Natural killer cell treated with Interleukin-12 subunit alpha and Interleukin-12 subunit beta and Interleukin-15 and Interleukin-18, amount 100 ng/mL, for 72 hours (primary cell): ENCODE data around the gene GRM5. TPM values are rescaled to one million over a fixed set of nuclear protein-coding genes. Genes with fewer than 3 reads are reported as not detected.
"Not testable (repeated sequence)": the region's sequence is repeated elsewhere in the genome, so short reads cannot be mapped to it uniquely, and the experiment has no call there.

Source experiments
- ATAC-seq, 2 donors: fragments of 150-1000 bp; cut with Tn5 transposase in 1 of 2; sonication (Bioruptor Pico), chemical (Tn5 transposase) in 1 of 2; 2 replicates each; pipeline ENCODE4 v1.10.0; 2021
- DNase-seq: peaks from one replicate; pipeline ENCODE4 v3.0.0; 2022; ENCODE audit warnings: low spot score
- H3K27ac Mint-ChIP-seq, 2 donors: 1 replicate in 1 of 2; 2 replicates in 1 of 2; pipeline ENCODE4 v1.8.0; 2022; ENCODE audit warnings: mixed read lengths in 2 of 2, mild to moderate bottlenecking in 1 of 2, moderate library complexity in 1 of 2
- H3K27me3 Mint-ChIP-seq, 2 donors: 1 replicate in 1 of 2; 2 replicates in 1 of 2; pipeline ENCODE4 v1.8.0; 2022; ENCODE audit warnings: mixed read lengths in 2 of 2
- H3K36me3 Mint-ChIP-seq: one replicate; pipeline ENCODE4 v1.8.0; 2022; ENCODE audit warnings: mixed read lengths
- H3K4me1 Mint-ChIP-seq, 2 donors: 1 replicate in 1 of 2; 2 replicates in 1 of 2; pipeline ENCODE4 v1.8.0; 2022; ENCODE audit warnings: low read depth in 2 of 2, mixed read lengths in 2 of 2, mild to moderate bottlenecking in 1 of 2
- H3K4me3 Mint-ChIP-seq: one replicate; pipeline ENCODE4 v1.8.0; 2022; ENCODE audit warnings: mixed read lengths
- H3K9me3 Mint-ChIP-seq: 2 replicates; pipeline ENCODE4 v1.8.0; 2022; ENCODE audit warnings: mixed read lengths
- total RNA-seq, 2 donors: library from RNA; stranded (reverse); gene quantifications; one replicate each; pipeline ENCODE4 v1.2.3, GENCODE V29; 2022

Gene GRM5
- total RNA-seq, 2 donors from 2014 or later = 0.11 TPM; not detected in 1

DNA sequence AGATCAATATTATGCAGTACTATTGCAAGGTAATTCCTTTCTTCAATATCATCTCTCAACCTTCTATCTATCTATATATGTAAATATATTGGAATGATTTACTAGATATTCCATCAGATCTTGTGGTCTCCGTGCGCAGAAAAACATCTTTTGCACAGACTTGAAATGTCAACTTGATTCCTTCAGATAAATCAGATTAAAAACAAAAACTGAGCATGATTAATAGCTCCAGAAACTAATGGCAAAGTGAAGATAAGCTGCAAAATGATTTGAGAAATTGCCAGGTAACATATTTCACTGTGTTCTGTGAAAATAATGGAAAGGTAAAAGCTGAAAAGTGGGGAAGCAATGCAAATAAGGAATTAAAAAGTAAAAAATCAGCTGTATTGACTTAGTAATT lies 528.2 kb downstream of the GRM5 start:
- H3K9me3 Mint-ChIP-seq = no peaks in the 10 kb centered on the region
- H3K27me3 Mint-ChIP-seq = peaks cover 0 to 3% of the 10 kb centered on the region in 2 donors
- ATAC-seq = no peak
- H3K4me3 Mint-ChIP-seq = no peak overlapping the region
- H3K4me1 Mint-ChIP-seq = peaks cover 34 to 38% of the 10 kb centered on the region in 2 donors
- no peak for DNase-seq
- no peaks in the 10 kb centered on the region for H3K36me3 Mint-ChIP-seq
- peak overlapping the region in 1 of 2 donors; percentile 98 for H3K27ac Mint-ChIP-seq

DNA sequence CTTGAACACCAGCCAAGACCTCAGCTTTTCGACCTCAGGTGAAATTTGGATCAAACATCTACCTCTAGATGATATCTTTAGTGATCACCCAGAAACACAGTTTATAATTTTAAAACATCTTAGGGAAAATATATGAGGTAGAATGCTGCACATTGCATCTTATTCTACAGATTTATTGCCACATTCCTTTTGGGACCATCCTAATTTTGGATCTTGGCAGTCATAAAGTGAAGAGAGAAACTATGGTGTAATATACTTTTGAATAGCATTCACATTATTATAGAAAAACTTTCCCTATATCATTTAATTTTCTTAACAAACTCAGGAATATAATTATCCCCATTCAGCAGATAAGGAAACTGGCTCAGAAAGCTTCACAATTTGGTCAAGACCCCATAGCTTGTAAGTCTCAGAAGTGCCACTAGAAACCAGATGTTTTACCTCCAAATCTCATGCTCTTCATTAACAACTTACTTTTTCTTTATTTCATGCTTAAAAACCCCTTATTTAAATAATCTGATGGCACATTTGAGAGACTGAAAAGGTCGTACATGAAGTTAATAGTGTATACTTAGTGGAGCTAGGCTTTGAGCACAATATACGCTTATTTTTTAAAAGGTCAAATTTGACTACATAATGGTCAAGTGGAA lies 529.0 kb downstream of the GRM5 start:
- ATAC-seq (no peak), DNase-seq (no peak)
- Mint-ChIP-seq H3K36me3 (no peaks in the 10 kb centered on the region), H3K27ac (peak overlapping the region; percentile 93 to 98), H3K9me3 (no peaks in the 10 kb centered on the region), H3K4me3 (peak overlapping the region; percentile 57), H3K4me1 (peaks cover 39% of the 10 kb centered on the region in 2 donors), H3K27me3 (peaks cover 0 to 3% of the 10 kb centered on the region in 2 donors)

DNA sequence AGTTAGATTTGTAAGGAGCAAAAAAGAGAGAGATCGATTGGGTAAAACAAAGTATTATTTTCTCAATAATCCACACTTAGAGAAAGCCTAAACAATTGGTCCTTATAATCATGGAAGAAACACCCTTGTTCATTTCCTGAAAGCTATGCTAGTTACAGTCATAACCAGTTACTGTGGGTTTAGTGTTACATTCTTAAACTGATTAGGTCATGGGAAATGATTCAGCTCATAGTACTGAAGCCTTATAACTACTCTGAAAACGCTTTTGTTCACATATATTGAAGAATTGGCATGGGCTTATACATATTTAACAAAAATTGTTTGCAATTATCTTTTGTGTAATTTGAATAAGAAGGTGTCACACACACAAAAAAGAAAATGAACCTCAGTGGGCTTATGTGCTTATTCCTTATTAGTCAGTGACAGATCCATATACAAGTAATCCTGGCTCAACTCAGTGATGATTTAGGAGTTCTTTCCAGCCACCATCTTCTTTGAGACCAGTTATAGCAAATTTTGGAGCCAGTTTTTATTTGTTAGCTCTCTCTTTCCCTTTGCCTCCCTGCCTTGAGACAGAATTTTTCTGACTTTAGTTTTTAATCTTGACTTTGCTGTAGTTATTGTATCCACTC lies 529.8 kb downstream of the GRM5 start:
- no peaks in the 10 kb centered on the region for H3K36me3 Mint-ChIP-seq
- peak overlapping the region; percentile 93 to 98 for H3K27ac Mint-ChIP-seq
- ATAC-seq (peak; percentile 98), DNase-seq (no peak)
- H3K4me1 Mint-ChIP-seq = peaks cover 43 to 46% of the 10 kb centered on the region in 2 donors
- H3K27me3 Mint-ChIP-seq = peaks cover 0 to 3% of the 10 kb centered on the region in 2 donors
- H3K4me3 Mint-ChIP-seq = peak overlapping the region; percentile 57
- no peaks in the 10 kb centered on the region for H3K9me3 Mint-ChIP-seq

DNA sequence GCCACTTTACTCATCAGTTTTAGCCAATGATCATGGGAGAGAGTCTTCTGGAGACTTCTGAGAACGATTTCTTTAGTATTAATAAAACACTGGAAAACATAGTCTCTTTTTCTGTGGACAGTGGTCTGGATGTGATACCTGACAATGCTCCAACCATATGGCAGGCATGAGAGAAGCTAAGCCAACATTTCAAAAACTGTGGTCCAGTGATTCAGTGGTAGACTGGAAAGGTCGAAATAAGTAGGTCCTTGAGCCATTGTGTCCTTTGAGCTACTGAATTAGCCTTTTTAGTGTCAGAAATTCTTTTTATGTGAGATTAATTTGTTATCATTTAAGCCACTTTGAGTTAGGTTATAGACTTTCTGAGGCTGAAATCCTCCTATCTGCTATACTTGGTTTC lies 530.5 kb downstream of the GRM5 start:
- Mint-ChIP-seq H3K4me1 (peaks cover 45 to 48% of the 10 kb centered on the region in 2 donors), H3K9me3 (no peaks in the 10 kb centered on the region), H3K27ac (peak overlapping the region; percentile 93 to 98), H3K27me3 (peaks cover 0 to 5% of the 10 kb centered on the region in 2 donors), H3K4me3 (peak overlapping the region; percentile 57), H3K36me3 (no peaks in the 10 kb centered on the region)
- ATAC-seq = no peak
- DNase-seq = no peak

DNA sequence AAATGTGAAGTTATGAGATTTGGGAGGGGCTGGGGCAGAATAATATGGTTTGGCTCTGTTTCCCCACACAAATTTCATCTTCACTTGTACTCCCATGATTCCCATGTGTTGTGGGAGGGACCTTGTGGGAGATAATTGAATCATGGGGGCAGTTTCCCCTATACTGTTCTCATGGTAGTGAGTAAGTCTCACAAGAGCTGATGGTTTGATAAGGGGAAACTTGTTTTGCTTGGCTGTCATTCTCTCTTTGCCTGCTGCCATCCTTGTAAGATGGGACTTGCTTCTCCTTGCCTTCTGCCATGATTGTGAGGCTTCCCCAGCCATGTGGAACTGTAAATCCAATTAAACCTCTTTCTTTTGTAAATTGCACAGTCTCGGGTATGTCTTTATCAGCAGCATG lies 531.1 kb downstream of the GRM5 start:
- H3K9me3 Mint-ChIP-seq, H3K36me3 Mint-ChIP-seq, ATAC-seq, H3K27me3 Mint-ChIP-seq, DNase-seq: not testable (repeated sequence)
- Mint-ChIP-seq H3K4me3 (peak overlapping the region; percentile 57), H3K4me1 (peaks cover 45 to 48% of the 10 kb centered on the region in 2 donors), H3K27ac (peak overlapping the region; percentile 93 to 98)

DNA sequence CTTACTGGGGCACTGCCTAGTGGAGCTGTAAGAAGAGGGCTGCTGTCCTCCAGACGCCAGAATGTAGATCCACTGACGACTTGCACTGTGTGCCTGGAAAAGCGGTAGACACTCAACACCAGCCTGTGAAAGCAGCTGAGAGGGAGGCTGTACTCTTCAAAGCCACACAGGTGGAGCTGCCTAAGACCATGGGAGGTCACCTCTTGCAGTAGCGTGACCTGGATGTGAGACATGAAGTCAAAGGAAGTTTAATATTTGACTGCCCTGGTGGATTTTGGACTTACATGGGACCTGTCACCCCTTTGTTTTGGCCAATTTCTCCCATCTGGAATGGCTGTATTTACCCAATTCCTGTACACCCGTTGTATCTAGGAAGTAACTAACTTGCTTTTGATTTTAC lies 531.6 kb downstream of the GRM5 start:
- Mint-ChIP-seq H3K36me3 (no peaks in the 10 kb centered on the region), H3K4me1 (peaks cover 45 to 48% of the 10 kb centered on the region in 2 donors), H3K27ac (peak overlapping the region; percentile 93 to 98), H3K4me3 (no peak overlapping the region), H3K27me3 (peaks cover 5 to 6% of the 10 kb centered on the region in 2 donors), H3K9me3 (no peaks in the 10 kb centered on the region)
- no peak for DNase-seq
- no peak for ATAC-seq

DNA sequence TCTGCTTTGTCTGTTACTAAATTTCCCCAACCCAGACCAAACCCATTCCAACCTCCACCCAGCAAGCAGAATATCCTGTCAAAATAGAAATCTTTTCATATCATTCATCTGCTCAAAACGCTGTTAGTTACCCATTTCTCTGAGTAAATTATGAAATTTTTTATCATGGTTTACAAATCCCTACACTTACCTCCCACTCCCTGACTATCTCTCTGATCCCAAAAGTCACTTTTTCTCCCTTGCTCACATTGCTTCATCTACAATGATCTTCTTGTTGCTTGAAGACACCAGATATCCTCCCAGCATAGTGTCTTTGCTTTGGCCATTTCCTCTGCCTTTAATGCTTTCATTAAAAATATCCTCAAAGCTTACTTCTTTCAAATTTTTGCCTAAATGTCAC lies 532.8 kb downstream of the GRM5 start:
- no peaks in the 10 kb centered on the region for H3K9me3 Mint-ChIP-seq
- no peak overlapping the region for H3K4me3 Mint-ChIP-seq
- DNase-seq = no peak
- H3K27me3 Mint-ChIP-seq = peaks cover 5 to 8% of the 10 kb centered on the region in 2 donors
- no peaks in the 10 kb centered on the region for H3K36me3 Mint-ChIP-seq
- H3K27ac Mint-ChIP-seq = peak overlapping the region in 1 of 2 donors; percentile 7
- no peak for ATAC-seq
- H3K4me1 Mint-ChIP-seq = peaks cover 45 to 48% of the 10 kb centered on the region in 2 donors

DNA sequence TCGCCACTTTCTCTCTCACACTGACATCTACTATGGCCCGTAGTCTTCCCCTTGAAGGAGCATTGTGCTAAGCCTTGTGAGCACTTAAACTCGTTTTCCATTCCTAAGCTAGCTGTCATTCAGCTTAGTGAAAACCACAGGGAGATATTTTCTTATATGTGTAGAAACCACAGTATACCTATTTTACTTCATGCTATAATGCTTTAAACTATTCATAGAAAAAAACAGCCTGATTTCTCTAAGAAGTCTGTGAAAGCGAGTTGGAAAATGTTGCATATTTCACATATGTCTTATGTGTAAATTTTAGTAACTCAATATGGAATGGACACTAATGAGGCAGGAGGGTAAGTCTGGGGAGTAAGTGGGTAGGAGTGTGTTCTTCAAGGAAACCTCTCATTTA lies 534.0 kb downstream of the GRM5 start:
- DNase-seq (no peak), ATAC-seq (peak in 1 of 2 donors; percentile 51)
- Mint-ChIP-seq H3K9me3 (no peaks in the 10 kb centered on the region), H3K4me3 (no peak overlapping the region), H3K27me3 (peaks cover 2 to 8% of the 10 kb centered on the region in 2 donors), H3K27ac (peak overlapping the region in 1 of 2 donors; percentile 7), H3K36me3 (no peaks in the 10 kb centered on the region), H3K4me1 (peaks cover 39 to 48% of the 10 kb centered on the region in 2 donors)

DNA sequence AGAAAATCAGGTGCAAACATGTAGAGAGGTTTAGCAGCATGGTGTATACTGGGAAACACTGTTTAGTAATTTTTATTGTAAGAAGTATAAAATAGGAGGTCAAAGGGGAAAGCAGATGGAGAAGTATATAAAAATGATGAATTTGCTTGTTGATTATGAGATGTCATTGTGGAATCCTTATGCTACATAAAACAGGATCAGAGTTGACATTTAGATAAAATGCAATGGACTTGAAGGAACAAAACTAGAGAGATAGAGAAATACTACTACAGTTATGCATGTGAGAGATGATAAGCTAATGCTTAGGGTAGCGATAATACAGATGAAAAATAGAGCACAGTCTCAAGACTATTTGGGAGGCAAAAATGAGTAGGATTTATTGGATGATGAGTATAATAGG lies 536.4 kb downstream of the GRM5 start:
- ATAC-seq = no peak
- Mint-ChIP-seq H3K9me3 (no peaks in the 10 kb centered on the region), H3K4me3 (no peak overlapping the region), H3K27ac (no peak overlapping the region), H3K4me1 (peaks cover 25 to 27% of the 10 kb centered on the region in 2 donors), H3K27me3 (peaks cover 4 to 8% of the 10 kb centered on the region in 2 donors), H3K36me3 (no peaks in the 10 kb centered on the region)
- DNase-seq = no peak

DNA sequence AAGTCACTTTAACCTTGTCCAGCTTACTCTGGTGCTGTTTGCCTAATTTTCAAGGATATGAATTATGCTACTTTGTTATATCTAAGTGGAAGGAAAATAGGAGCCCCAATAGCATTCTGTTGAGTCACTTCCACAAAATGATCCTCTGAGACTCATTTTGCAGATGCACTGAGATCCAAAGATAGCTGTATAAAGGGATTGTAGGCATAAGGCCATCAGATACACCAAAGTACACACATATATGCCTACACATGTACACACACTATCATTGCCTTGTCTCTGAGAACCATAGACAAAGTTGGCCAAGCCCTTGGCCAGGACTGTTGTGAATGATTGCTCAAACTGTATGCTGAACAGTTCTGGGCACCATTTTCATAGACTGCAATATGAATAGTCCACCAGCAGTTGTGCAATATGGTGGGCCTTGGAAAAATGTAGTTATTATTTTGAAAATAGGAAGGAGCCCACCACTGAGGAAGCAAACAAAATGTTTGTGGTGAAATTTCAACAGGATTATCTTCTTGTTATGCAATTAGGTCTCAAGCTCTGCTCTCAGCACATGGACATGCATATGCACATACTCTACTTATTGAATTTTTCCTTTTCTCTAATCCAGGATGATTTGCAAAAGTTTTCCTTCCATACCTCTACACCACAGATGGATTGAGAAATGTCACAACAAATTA lies 542.3 kb downstream of the GRM5 start:
- Mint-ChIP-seq H3K9me3 (no peaks in the 10 kb centered on the region), H3K27me3 (peaks cover 0 to 2% of the 10 kb centered on the region in 2 donors), H3K36me3 (no peaks in the 10 kb centered on the region), H3K27ac (no peak overlapping the region), H3K4me3 (no peak overlapping the region), H3K4me1 (no peaks in the 10 kb centered on the region)
- no peak for DNase-seq
- no peak for ATAC-seq

DNA sequence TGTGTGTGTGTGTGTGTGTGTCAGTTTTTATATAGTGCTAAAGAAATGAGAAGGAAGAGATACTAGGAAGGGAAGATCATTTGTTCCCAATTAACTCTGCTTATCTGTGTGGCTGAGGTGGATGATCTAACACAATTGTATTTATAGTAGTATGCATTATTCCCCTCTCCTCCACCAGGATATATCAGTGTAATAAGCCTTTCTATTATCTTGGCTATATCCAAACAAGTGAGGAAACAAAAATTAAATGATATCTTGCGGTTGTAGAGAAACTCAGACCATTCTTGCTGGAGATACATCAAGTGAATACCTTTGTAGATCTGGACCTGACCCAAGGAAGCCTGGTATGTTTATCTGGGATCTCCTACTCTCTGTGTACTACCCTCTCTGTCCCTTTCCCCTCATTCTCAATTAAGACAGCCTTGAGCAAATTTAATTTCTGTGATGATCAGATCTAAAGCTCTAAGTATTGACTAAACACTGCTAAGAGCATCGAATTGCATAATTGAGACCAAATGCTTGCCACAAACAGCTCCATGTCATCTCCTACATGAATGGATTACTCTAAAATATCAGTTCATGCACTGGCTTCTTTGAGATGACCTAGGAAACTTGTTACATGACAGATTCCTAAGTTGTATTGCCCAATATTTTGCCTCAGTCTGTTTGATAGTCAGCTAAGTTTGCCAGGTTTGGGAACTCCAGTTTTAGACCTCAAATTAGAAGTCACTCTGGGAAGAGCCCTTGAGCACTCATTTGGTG lies 543.0 kb downstream of the GRM5 start:
- no peak for DNase-seq
- H3K4me3 Mint-ChIP-seq = no peak overlapping the region
- ATAC-seq = no peak
- H3K27me3 Mint-ChIP-seq = peaks cover 0 to 2% of the 10 kb centered on the region in 2 donors
- no peaks in the 10 kb centered on the region for H3K4me1 Mint-ChIP-seq
- no peaks in the 10 kb centered on the region for H3K9me3 Mint-ChIP-seq
- no peaks in the 10 kb centered on the region for H3K36me3 Mint-ChIP-seq
- no peak overlapping the region for H3K27ac Mint-ChIP-seq

DNA sequence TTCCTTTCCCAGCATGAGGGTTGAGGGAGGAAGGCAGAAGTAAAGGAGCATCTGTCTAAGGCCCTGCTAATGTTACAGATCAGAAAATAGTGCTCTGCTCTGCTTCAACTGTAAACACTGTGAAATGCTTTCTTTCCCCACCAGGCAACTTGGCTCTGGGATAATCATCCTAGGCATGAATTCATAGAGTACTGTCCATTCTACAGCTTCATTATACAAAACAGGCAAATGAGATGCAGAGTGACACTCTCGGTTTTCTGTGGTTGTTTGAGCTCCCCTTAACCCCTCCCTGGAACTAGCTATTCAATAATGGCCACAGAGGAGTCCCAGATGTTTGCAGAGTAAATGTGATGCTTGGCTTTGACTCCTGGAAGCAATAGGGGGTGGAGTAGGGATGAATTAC lies 544.0 kb downstream of the GRM5 start:
- ATAC-seq (no peak), DNase-seq (no peak)
- Mint-ChIP-seq H3K4me3 (no peak overlapping the region), H3K27me3 (peaks cover 0 to 4% of the 10 kb centered on the region in 2 donors), H3K4me1 (no peaks in the 10 kb centered on the region), H3K36me3 (no peaks in the 10 kb centered on the region), H3K9me3 (no peaks in the 10 kb centered on the region), H3K27ac (no peak overlapping the region)

DNA sequence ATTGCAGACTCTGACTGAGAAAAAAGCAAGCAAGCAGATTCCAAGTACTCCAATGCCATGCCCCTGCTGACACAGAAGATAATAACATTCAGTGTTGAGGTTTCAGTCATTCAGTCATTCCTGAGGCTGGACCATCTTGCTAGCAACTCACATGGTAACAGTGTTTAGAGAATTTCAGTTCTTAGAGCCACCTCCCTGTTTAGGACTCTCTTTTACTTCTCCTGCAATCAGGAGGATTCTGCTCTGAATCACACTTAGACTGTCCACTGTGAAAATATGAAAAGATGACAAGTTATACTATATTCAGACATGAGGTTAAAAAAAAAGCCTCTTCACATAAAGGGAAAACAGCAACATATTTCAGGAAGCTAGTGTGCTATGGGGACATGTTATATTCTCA lies 544.4 kb downstream of the GRM5 start:
- no peaks in the 10 kb centered on the region for H3K36me3 Mint-ChIP-seq
- no peak overlapping the region for H3K4me3 Mint-ChIP-seq
- no peaks in the 10 kb centered on the region for H3K4me1 Mint-ChIP-seq
- DNase-seq (no peak), ATAC-seq (no peak)
- peaks cover 0 to 4% of the 10 kb centered on the region in 2 donors for H3K27me3 Mint-ChIP-seq
- H3K27ac Mint-ChIP-seq = no peak overlapping the region
- H3K9me3 Mint-ChIP-seq = no peaks in the 10 kb centered on the region
